KOPT-K1 (cell line): ENCODE measurements around the gene GTPBP4.

Experiments
- H3K27ac ChIP-seq: fragments of 200-600 bp; sonication (generic); 2 replicates; pipeline ENCODE4 v1.5.1; 2016; ENCODE audit warnings: antibody characterized with exemption, mild to moderate bottlenecking, low read depth, low read length; ENCODE audit not compliant: poor library complexity, severe bottlenecking
- H3K36me3 ChIP-seq: fragments of 200-600 bp; sonication (generic); 2 replicates; pipeline ENCODE4 v1.5.1; 2017; ENCODE audit warnings: antibody characterized with exemption, mild to moderate bottlenecking, low read length, moderate library complexity; ENCODE audit not compliant: insufficient read depth
- H3K9me3 ChIP-seq: fragments of 200-600 bp; sonication (generic); 2 replicates; pipeline ENCODE4 v1.5.1; 2017; ENCODE audit warnings: antibody characterized with exemption, low read length, mild to moderate bottlenecking; ENCODE audit not compliant: insufficient read depth, poor library complexity, severe bottlenecking

The GTPBP4 gene

GRCh38 chr10:958856-959255 lies 29.4 kb upstream of the GTPBP4 start:
- Histone ChIP-seq H3K27ac (no peak overlapping the region), H3K36me3 (no peaks in the 10 kb centered on the region), H3K9me3 (no peaks in the 10 kb centered on the region)

DNA sequence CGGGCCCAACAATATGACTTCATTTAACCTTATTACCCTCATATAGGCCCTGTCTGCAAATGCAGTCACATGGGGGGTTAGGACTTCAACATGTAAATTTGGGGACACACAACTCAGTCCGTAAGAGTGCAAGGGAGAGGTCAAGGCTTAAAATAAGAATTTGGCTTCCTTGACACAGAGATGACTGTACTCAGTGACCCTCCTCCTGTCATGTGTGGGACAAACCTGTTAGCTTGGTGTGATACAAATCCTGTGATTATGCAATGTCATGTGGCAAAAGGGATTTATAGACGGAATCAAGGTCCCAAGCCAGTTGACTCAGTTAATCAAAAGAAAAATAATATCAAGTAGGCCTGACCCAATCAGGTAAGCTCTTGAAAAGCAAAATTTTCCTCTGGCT lies 25.9 kb upstream of the GTPBP4 start:
- peaks cover 9% of the 10 kb centered on the region for H3K9me3 ChIP-seq

GRCh38 chr10:963186-963585 lies 25.0 kb upstream of the GTPBP4 start:
- Histone ChIP-seq H3K36me3 (no peaks in the 10 kb centered on the region), H3K9me3 (peaks cover 9% of the 10 kb centered on the region), H3K27ac (no peak overlapping the region)

More for the DNA sequence above, 25.9 kb upstream of the GTPBP4 start:
- Histone ChIP-seq H3K36me3 (no peaks in the 10 kb centered on the region), H3K27ac (no peak overlapping the region)

DNA sequence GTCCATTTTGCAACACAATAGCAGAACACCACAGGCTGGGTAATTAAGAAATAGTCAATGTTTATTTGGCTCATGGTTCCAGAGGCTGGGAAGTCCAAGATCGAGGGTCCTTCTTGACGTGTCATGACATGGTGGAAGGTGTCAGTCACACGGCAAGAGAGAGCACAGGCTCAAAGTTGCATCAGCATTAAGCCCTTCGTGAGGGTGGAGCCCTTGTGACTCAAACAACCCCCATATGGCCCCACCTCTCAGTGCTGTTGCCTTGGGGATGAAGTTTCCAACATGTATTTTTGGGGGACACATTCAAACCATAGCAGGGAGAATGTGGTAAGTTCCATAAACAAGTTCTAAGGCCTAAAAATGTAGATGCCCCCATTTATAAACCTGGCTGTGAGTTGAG lies 24.6 kb upstream of the GTPBP4 start:
- H3K36me3 ChIP-seq: no peaks in the 10 kb centered on the region
- no peak overlapping the region for H3K27ac ChIP-seq
- peaks cover 9% of the 10 kb centered on the region for H3K9me3 ChIP-seq

- Histone ChIP-seq H3K9me3 (peaks cover 9% of the 10 kb centered on the region), H3K27ac (no peak overlapping the region), H3K36me3 (no peaks in the 10 kb centered on the region)
Observed at GRCh38 chr10:964321-964987, 23.8 kb upstream of the GTPBP4 start.

DNA sequence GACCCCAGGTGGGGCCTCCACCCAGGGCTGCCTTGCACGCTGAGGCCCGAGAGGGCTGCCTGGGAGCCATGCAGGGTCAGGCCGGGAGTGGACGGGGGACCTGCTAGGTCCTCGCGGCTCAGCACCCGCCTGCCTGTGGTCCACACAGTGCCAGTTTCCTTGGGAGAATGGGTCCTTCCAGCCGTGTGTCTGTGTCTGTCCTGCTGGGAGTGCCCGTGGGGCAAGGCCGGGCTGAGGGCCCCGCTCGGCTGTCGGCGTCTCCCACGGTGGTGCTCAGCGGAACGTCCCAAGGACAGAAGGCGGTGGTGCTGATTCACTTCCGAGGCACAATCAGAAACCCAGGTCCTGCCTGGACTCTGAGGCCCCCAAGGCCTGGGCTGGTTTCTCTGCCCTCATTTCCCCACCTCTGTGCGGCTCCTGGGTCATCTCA lies 23.2 kb upstream of the GTPBP4 start:
- no peak overlapping the region for H3K27ac ChIP-seq
- H3K9me3 ChIP-seq: peaks cover 9% of the 10 kb centered on the region
- no peaks in the 10 kb centered on the region for H3K36me3 ChIP-seq

DNA sequence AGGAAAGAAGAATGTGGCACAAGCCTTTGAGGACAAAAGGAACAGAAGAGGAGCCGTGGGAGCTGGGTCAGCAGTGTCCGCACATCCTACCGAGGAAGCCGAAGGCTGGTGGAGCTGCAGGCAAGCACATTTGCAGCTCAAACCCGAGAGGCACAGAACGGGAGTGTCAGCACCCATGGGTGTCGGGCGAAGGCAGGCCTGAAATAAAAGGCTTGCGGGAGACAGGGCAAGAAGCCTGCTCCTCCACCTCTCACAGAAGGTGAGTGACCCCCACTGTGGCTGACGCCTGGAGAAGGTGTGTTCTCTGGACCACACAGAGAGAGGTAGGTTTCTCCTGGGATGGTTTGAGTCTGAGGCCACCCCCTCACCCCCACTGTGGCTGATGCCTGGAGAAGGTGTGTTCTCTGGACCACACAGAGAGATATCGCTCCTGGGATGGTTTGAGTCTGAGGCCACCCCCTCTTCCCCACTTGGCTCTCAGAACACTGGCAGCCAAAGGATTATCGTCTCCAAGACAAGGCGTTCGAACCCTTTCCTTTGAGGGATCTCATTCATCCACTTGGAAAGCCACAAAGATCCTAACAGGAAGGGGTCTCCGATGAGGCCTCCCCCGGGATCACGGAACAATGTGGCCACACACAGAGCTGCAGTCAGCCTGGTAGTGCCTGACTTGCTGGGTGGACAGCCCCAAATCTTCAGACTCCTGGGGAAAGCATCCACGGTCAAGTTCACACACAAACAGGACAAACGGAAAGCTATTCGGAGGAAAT lies 21.6 kb upstream of the GTPBP4 start:
- no peaks in the 10 kb centered on the region for H3K36me3 ChIP-seq
- H3K27ac ChIP-seq: no peak overlapping the region
- H3K9me3 ChIP-seq: peaks cover 9% of the 10 kb centered on the region

DNA sequence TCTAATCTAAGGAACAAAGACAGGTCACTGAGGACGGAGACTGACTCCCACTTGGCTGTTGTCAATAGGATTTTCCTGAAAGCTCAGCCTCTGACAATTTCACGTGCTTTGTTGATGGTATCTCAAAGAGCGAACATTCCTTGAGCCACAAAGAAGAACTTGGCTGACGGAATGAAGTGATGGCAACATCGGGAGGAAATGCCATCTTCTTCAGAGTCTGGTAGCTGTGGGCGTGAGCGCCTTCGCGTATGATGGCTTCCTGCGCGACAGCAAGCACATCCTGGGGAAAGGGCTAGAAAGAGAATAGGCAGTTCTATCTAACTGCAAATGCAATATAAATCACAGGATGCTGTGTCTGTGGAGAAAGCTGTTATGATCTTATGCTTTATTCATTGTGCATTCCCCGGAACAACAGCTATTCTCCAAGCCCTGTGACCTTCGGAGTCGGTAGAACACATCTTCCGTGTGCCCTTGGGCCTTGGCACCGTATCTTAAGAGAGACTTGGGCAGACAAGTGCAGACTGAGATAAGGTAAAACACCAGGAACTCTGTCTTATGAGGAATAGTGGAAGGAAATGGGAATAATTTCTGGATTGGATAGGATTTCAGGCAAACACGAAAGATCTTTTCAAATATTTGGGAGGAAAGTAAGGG lies 19.6 kb upstream of the GTPBP4 start:
- H3K9me3 ChIP-seq: peaks cover 9% of the 10 kb centered on the region
- no peak overlapping the region for H3K27ac ChIP-seq
- no peaks in the 10 kb centered on the region for H3K36me3 ChIP-seq

DNA sequence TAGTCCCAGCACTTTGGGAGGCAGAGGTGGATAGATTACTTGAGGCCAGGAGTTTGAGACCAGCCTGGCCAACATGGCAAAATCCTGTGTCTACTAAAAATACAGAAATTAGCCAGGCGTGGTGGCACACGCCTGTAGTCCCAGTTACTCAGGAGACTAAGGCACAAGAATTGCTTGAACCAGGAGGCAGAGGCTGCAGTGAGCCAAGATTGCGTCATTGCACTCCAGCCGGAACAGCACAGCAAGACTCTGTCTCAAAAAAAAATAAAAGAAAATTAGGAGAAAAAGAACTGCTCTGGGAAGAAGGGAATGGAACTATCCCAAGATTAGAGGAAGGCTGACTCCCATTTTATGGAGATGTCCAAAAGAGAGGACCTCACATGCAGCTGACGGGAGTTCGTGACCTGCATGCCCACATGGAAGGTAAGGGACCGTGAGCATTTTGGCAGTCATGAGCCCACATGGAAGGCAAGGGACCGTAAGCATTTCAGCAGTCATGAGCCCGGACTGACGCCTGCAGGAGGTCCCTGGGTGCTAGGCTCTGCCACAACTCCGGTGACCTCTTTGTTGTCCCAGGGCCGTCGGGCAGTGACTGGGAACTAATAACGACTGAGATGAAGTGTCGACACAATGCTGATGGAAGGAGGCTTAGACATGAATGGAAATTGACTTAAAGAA lies 18.6 kb upstream of the GTPBP4 start:
- H3K9me3 ChIP-seq: peaks cover 9% of the 10 kb centered on the region

DNA sequence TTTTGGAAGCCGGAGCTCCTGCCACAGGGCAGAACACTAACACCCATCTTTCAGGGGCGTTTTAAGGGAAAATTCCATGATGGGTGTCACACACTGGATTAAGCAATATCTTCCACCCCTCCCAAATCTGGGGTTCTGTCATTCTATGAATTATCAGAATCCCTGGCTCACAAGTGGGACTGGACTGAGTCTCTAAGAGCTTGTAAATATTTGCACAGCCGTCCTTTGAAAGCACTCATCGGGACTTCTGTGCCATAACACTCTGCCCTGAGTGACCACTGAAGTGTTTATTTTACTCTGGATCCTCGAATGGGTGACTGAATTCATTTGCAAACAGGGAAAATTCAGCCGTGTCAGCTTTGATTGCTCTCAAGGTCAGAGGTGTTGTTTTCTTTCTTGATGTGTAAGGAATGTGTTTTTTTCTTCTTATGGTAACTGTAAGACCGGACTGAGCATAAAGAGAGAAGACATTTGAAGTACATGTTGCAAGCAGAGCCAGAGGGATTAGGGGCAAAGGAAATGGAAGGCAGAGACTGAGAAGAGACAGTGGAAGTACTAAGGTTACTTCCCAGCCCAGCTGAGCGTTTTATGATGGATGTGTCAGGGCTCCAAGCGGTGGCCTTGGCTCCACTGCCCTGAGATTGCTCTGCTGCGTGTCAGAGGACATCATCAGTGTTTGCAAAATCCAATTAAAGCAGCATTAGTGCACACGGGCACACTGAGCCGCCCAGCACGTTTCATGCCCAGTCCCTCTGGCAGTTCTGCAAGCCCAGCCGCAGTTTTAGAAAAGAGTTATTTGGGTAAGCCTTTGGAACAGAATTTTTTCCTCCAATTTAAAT lies 17.7 kb upstream of the GTPBP4 start:
- Histone ChIP-seq H3K36me3 (no peaks in the 10 kb centered on the region), H3K9me3 (peaks cover 9% of the 10 kb centered on the region), H3K27ac (no peak overlapping the region)

More for the DNA sequence above, 18.6 kb upstream of the GTPBP4 start:
- H3K27ac ChIP-seq: no peak overlapping the region
- H3K36me3 ChIP-seq: no peaks in the 10 kb centered on the region

DNA sequence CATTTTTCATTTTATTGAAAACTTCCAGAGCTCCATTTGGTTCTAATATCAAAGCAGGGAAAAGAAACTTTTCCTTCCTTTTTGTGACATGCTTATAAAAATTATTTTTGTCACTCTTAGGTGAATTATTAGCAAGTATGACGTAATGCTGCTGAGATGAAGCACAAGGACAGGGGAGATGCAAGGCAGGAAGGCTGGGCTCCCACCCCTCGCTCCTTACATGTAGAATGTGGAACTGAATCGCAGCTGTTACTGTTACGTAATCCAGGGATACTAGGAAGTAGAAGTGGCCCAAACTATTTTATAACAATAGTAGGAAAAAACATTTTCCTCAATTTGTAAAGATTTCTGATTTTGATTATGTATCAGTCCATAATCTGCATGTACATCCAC lies 17.1 kb upstream of the GTPBP4 start:
- no peaks in the 10 kb centered on the region for H3K36me3 ChIP-seq
- H3K9me3 ChIP-seq: peaks cover 9% of the 10 kb centered on the region
- H3K27ac ChIP-seq: no peak overlapping the region

DNA sequence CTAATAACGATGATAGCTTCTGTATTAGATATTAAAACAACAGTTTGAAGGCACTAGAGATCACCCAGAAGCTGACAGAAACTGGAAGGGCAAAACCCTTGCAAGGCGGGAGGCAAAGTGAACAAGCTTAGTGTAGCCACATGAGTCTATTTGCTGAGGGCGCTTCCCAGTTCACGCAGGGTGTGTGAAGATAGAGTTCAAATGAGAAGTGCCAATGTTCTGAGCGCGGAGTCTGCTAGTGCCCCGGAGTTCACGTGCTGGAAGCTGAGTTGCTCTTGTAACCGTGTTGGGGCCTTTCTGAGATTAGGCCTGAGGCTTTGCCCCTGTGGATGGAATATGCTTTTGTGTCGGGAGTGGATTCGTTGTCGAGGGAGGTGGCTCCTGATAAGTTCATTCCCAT lies 16.6 kb upstream of the GTPBP4 start:
- peaks cover 5% of the 10 kb centered on the region for H3K9me3 ChIP-seq
- no peak overlapping the region for H3K27ac ChIP-seq
- no peaks in the 10 kb centered on the region for H3K36me3 ChIP-seq

GRCh38 chr10:972763-973162 lies 15.5 kb upstream of the GTPBP4 start:
- no peaks in the 10 kb centered on the region for H3K9me3 ChIP-seq
- H3K36me3 ChIP-seq: no peaks in the 10 kb centered on the region
- H3K27ac ChIP-seq: no peak overlapping the region

- H3K36me3 ChIP-seq: no peaks in the 10 kb centered on the region
- H3K27ac ChIP-seq: no peak overlapping the region
- peaks cover 9% of the 10 kb centered on the region for H3K9me3 ChIP-seq
Observed at GRCh38 chr10:974038-974784, 14.0 kb upstream of the GTPBP4 start.
